Smooth muscle cell (in vitro differentiated cells): ENCODE results near the gene HLCS. TPM values are rescaled to one million over a fixed set of nuclear protein-coding genes. Genes with fewer than 3 reads are reported as not detected.

Experiments
- DNase-seq: peaks from one replicate; lab custom pipeline; 2025; ENCODE audit not compliant: unreplicated experiment; lab: John Stamatoyannopoulos, UW
- H2AFZ ChIP-seq: fragments of 200-600 bp; sonication (generic); 2 replicates; pipeline ENCODE4 v1.6.0; 2016; ENCODE audit warnings: antibody characterized with exemption, low read depth, mild to moderate bottlenecking
- H3F3A ChIP-seq: fragments of 200-600 bp; sonication (generic); 2 replicates; pipeline ENCODE4 v1.6.0; 2017; ENCODE audit warnings: antibody characterized with exemption, low read depth
- H3K27ac ChIP-seq: fragments of 200-600 bp; sonication (generic); 2 replicates; pipeline ENCODE4 v1.5.1; 2016; ENCODE audit warnings: low read depth, mild to moderate bottlenecking
- H3K27me3 ChIP-seq: fragments of 200-600 bp; sonication (generic); 2 replicates; pipeline ENCODE4 v1.6.1; 2016; ENCODE audit warnings: low read depth, mild to moderate bottlenecking
- H3K36me3 ChIP-seq: fragments of 200-600 bp; sonication (generic); 2 replicates; pipeline ENCODE4 v1.5.1; 2016; ENCODE audit warnings: low read depth
- H3K4me1 ChIP-seq: fragments of 200-600 bp; sonication (generic); 2 replicates; pipeline ENCODE4 v1.5.1; 2016; ENCODE audit warnings: low read depth
- H3K4me2 ChIP-seq: fragments of 200-600 bp; sonication (generic); 2 replicates; pipeline ENCODE4 v1.6.0; 2016; ENCODE audit warnings: mild to moderate bottlenecking
- H3K4me3 ChIP-seq: fragments of 200-600 bp; sonication (generic); 2 replicates; pipeline ENCODE4 v1.5.1; 2016; ENCODE audit warnings: mild to moderate bottlenecking
- H3K79me2 ChIP-seq: fragments of 200-600 bp; sonication (generic); 2 replicates; pipeline ENCODE4 v1.6.0; 2016; ENCODE audit warnings: low read depth, mild to moderate bottlenecking
- H3K9ac ChIP-seq: fragments of 200-600 bp; sonication (generic); 2 replicates; pipeline ENCODE4 v1.6.0; 2016; ENCODE audit warnings: low read depth
- H3K9me3 ChIP-seq: fragments of 200-600 bp; sonication (generic); replicated peaks from 2 replicates; pipeline ENCODE4 v1.5.1; 2016; ENCODE audit warnings: low read depth
- H4K20me1 ChIP-seq: fragments of 200-600 bp; sonication (generic); 2 replicates; pipeline ENCODE4 v1.6.0; 2016; ENCODE audit warnings: low read depth
- CTCF ChIP-seq: fragments of 200-600 bp; sonication (generic); IDR thresholded peaks from 2 replicates; pipeline ENCODE4 v1.5.1; 2017; ENCODE audit warnings: borderline replicate concordance, mild to moderate bottlenecking, antibody characterized with exemption; ENCODE audit not compliant: insufficient read depth, poor library complexity, severe bottlenecking
- WGBS: methylation state at CpG from one replicate; pipeline ENCODE4 v1.1.7; 2016; ENCODE audit warnings: low lambda C conversion rate; 5-methylcytosine and 5-hydroxymethylcytosine counted together
- polyA plus RNA-seq: library from polyadenylated mRNA; unstranded; fragments of >200 nt; fragmentation: Nextera tagmentation; extraction: Ambion mirVana; gene quantifications from 2 replicates; pipeline ENCODE4 v1.2.1, GENCODE V29; 2016
- total RNA-seq: library from RNA; depleted of rRNA; stranded (reverse); fragments of >200 nt; gene quantifications from 2 replicates; pipeline ENCODE4 v1.2.3, GENCODE V29; 2014

HLCS gene
- total and polyA plus RNA-seq, 2 experiments from 2014 or later: 7.5 to 20.6 TPM

- Histone ChIP-seq H3K4me3 (no peak overlapping the region), H4K20me1 (no peaks in the 10 kb centered on the region), H3K4me2 (no peak overlapping the region), H3K9me3 (no peaks in the 10 kb centered on the region), H3K27ac (no peak overlapping the region), H3K4me1 (peaks cover 3% of the 10 kb centered on the region), H2AFZ (no peak overlapping the region), H3K27me3 (no peaks in the 10 kb centered on the region), H3K9ac (no peak overlapping the region), H3K79me2 (no peaks in the 10 kb centered on the region), H3K36me3 (no peaks in the 10 kb centered on the region), H3F3A (no peaks in the 10 kb centered on the region)
- DNase-seq: no peak
- TF ChIP-seq CTCF: no peak
- WGBS: 88% methylated on average over 7 of the region's 7 CpGs
Observed at GRCh38 chr21:36790616-36791015, 175.9 kb downstream of the HLCS start.

GRCh38 chr21:36788120-36788638 lies 178.3 kb downstream of the HLCS start:
- no peak for TF ChIP-seq CTCF
- Histone ChIP-seq H3K27me3 (no peaks in the 10 kb centered on the region), H3F3A (no peaks in the 10 kb centered on the region), H3K9me3 (no peaks in the 10 kb centered on the region), H3K9ac (no peak overlapping the region), H3K27ac (peak overlapping the region; percentile 24), H3K4me3 (peak overlapping the region; percentile 29), H3K36me3 (no peaks in the 10 kb centered on the region), H3K79me2 (no peaks in the 10 kb centered on the region), H3K4me2 (peak overlapping the region; percentile 70), H2AFZ (no peak overlapping the region), H3K4me1 (peaks cover 3% of the 10 kb centered on the region), H4K20me1 (no peaks in the 10 kb centered on the region)
- peak; percentile 16 for DNase-seq
- 31% methylated on average over 12 of the region's 12 CpGs for WGBS

GRCh38 chr21:36786186-36786585 lies 180.3 kb downstream of the HLCS start:
- no peak overlapping the region for H3K4me2 ChIP-seq
- no peaks in the 10 kb centered on the region for H3K9me3 ChIP-seq
- H4K20me1 ChIP-seq: no peaks in the 10 kb centered on the region
- no peak for TF ChIP-seq CTCF
- H2AFZ ChIP-seq: no peak overlapping the region
- no peak overlapping the region for H3K9ac ChIP-seq
- no peaks in the 10 kb centered on the region for H3F3A ChIP-seq
- H3K27ac ChIP-seq: no peak overlapping the region
- 96% methylated on average over 4 of the region's 4 CpGs for WGBS
- no peaks in the 10 kb centered on the region for H3K79me2 ChIP-seq
- DNase-seq: no peak
- no peaks in the 10 kb centered on the region for H3K36me3 ChIP-seq
- no peaks in the 10 kb centered on the region for H3K27me3 ChIP-seq
- H3K4me3 ChIP-seq: no peak overlapping the region
- no peaks in the 10 kb centered on the region for H3K4me1 ChIP-seq

GRCh38 chr21:36785615-36786014 lies 180.9 kb downstream of the HLCS start:
- no peaks in the 10 kb centered on the region for H3K27me3 ChIP-seq
- no peak for DNase-seq
- 97% methylated on average over 2 of the region's 2 CpGs for WGBS
- no peaks in the 10 kb centered on the region for H3K9me3 ChIP-seq
- no peak overlapping the region for H3K9ac ChIP-seq
- H2AFZ ChIP-seq: no peak overlapping the region
- no peak overlapping the region for H3K27ac ChIP-seq
- no peak overlapping the region for H3K4me3 ChIP-seq
- TF ChIP-seq CTCF: no peak
- H3K4me1 ChIP-seq: no peaks in the 10 kb centered on the region
- H3F3A ChIP-seq: no peaks in the 10 kb centered on the region
- no peak overlapping the region for H3K4me2 ChIP-seq
- no peaks in the 10 kb centered on the region for H3K79me2 ChIP-seq
- H4K20me1 ChIP-seq: no peaks in the 10 kb centered on the region
- no peaks in the 10 kb centered on the region for H3K36me3 ChIP-seq
